Stimulated activated CD4-positive, alpha-beta T cell treated with anti-CD3 and anti-CD28 coated beads, Interleukin-15, amount 100 ng/mL, for 48 hours (primary cell): Measurements from ENCODE around the gene MRM2.

Source experiments
- DNase-seq, 2 donors: peaks; one replicate each; pipeline ENCODE4 v3.0.0-alpha.2; 2020; ENCODE audit warnings: low read depth in 2 of 2

MRM2 gene

DNA sequence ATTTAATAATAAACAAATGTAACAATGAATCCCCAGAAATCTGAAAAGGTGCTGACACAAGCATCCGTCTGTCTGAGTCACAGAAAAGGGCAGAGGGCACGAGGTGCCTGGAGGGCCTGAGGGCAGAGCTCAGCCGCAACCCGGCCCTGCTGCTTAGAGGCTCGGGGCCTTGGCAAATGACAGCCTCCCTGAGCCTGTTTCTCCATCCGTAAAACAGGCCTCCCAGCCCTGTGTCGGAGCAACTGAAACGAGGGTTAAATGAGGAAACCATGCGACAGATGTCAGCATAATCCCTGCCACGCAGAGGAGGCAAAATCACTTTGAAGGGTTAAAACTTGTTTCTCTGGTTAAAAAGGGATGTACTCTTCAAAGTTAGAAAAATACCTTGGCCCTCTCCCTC lies 24.9 kb upstream of the MRM2 start:
- no peak for DNase-seq

DNA sequence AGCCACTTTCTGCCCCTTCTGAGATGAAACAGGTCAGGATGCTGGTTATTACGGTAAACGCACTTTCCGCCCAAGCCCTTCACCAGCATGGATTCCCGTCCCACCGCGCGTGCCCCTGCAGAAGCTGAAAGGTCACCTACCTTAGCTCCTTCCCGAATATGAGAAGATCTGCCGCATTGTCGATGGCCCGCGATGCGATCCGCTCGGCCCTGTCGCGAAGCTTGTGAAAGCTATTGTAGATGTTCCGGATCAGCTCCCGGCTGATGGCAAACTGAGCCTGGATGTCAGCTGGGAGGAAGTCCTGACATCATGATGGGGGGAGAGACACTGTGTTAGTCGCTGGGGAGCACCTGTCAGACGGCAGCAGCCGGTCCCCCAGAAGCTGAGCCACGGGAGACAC lies 22.2 kb upstream of the MRM2 start:
- DNase-seq = no peak

DNA sequence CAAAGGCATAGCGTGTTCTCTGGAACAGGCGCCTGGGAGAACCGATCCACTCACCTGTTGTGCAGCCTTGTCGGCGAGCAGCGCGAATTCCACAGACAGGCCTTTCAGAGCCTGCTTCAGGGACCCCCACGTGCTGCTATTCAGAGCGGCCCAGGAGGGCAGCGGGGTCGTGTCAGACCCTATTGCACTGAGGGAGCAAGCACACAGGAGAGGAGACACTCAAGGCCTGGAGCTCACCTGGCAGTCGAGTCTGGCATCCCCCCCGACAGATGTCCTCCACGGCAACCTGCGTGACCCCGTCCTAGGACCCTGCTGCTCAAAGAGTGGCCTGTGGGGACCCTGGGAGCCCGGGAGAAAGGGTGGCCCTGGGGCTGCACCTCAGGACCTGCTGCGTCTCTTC lies 21.2 kb upstream of the MRM2 start:
- DNase-seq = no peak

DNA sequence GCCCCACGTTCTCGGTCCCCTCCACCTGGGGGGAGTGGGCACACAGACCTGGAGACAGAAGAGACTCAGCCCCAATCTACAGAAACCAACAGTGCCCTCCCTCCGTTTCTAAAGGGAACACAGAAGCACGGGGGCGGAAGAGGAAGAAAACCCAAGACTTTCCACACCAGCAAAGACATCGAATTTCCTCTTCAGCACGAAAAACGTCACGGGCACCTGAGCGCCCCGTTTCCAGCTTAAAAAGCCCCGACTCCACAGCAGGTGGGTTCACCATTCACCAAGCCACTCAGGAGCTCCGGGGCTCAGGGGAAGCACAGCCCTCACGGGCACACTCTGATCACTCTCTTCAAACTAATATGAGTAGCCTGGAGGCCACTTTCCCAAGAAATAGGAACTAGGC lies 19.6 kb upstream of the MRM2 start:
- no peak for DNase-seq

DNA sequence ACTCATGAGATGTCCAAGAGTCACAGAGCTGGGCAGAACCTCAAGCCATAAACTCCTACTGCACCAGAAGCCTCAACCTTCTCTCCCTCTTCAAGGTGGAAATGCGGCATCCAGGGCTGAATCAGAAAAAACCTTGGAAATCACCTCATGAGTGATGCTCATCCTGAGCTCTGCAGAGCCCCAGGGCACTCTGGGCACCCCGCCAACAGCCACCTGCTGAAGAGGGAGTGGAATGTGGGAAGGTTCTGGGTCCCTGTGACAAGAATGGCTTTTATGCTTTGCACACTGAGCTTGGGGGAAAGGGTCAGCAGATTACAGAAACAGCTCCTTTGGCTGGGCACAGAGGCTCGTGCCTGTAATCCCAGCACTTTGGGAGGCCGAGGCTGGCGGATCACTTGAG lies 18.8 kb upstream of the MRM2 start:
- DNase-seq = no peak

DNA sequence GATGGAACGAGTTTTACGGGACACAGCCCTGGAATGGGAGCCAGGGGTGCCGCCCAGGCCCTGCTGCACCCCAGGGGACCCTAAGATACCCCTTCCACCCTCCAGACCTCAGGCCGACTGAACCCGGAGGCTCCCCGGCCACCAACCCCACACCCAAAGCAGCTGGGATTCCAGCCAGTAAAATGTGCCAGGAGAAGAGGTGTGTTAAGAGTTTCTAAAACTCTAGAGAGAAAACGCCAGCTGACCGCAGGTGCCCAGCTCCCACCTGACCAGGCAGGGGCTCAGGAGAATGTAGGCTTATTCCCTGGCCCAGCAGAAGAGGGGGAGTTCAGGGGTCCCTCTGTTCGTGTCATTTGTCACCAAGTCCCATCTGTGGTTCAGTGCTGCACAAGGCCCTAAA lies 17.5 kb upstream of the MRM2 start:
- no peak for DNase-seq

DNA sequence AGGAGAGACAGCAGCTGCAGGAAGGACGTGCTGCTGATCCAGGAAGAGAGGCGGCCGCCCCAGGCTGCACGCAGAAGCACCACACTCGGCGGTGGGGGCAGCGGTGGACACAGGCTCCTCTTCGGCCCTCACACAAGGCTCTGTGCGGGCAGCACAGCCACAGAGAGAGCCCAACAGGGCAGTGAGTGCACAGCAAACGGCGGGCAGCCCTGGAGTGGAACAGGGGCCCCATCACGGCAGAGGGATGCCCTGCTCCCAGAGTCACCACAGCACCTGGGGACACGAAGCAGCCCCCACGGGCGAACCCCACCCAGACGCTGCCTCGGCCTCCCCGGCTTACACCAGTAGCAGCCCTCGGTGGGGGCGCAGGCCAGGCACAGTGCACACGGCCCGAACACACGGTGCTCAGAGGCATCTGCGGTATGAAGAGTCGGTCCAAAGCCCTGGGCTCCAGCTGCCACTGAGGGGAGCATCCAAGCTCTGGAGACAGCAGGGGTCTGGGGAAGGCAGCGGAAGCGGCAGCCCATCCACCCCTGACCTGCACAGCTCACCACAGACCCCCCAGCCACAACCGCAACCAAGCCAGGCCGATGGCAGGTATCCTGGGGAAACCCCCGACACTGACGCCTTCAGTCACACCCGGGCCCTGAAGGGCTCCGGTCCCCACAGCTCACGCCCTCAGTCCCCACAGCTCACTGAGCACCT lies 16.8 kb upstream of the MRM2 start:
- no peak for DNase-seq

DNA sequence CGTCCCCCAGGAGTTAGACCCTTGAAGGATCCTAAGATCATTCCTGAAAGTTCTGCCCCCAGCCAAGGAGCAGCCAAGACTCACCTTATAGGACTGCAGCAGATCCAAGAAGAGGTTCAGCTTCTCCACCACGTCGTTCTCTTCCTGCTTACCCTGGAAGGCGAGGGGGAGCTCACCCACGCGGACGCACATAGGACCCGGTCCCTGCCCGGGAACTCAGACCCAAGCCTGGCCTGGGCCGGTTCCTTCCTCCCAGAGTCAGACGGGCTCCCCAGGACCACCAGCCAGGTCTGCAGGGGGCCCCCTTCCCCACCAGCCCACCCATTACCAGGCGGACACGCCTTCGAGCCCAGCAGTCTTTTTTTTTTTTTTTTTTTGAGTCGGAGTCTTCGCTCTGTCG lies 15.6 kb upstream of the MRM2 start:
- DNase-seq = no peak

DNA sequence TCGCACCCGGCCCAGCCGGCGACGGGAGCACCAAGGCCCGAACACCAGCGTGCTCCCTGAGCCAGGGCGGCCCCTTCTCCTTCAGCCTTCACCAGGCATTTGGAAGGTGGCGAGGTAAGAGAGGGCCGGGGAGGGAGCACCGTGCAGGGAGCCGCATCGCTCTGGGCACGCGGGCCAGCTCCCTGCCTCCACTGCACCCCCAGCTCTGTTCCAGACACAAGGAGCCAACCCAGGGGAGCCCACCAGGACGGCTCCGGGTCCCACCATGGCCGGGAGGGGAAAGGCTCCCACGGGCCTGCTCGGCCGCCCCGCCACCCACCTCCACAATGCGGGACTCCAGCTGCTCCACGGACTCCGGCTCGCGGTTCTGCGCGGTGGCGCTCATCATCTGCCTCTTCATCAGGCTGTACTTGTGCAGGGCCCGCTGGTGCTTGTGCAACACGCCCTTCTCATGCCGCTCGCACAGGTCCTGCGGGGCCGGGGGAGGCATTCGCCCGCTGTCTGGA lies 15.1 kb upstream of the MRM2 start:
- no peak for DNase-seq

DNA sequence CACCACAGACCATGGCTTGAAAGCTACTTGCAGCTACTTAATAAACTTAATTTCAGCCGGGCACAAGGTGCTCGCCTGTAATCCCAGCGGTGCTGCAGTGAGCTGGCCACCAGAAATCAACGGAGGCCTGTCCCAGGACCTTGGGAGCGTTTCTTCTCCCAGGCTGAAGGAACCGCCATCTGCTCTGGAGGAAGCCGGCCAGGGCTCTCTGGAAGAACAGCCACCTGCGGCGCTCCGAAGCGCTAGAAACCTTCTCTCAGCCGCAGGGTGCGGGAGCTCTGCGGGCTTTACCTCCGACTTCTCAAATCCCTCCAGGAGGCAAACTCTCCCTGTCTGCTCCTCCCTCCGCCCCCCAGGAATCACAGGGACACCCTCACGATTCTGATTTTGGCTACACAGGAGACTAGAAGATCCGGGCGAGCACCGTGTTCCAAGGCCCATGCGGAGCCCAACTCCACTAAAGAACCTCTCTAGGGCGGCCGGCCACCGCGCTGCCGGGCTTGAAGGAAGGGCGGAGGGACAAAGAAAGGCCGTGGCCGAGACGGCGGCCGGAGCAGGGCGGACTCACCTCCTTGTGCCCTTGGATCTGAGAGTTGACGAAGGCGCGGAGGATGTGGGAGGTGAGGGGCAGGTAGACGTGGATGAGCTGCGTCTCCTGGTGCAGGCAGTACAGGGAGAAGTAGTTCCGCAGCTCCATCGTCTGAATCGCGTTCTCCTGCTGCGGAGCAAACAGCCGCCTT lies 14.5 kb upstream of the MRM2 start:
- no peak for DNase-seq

DNA sequence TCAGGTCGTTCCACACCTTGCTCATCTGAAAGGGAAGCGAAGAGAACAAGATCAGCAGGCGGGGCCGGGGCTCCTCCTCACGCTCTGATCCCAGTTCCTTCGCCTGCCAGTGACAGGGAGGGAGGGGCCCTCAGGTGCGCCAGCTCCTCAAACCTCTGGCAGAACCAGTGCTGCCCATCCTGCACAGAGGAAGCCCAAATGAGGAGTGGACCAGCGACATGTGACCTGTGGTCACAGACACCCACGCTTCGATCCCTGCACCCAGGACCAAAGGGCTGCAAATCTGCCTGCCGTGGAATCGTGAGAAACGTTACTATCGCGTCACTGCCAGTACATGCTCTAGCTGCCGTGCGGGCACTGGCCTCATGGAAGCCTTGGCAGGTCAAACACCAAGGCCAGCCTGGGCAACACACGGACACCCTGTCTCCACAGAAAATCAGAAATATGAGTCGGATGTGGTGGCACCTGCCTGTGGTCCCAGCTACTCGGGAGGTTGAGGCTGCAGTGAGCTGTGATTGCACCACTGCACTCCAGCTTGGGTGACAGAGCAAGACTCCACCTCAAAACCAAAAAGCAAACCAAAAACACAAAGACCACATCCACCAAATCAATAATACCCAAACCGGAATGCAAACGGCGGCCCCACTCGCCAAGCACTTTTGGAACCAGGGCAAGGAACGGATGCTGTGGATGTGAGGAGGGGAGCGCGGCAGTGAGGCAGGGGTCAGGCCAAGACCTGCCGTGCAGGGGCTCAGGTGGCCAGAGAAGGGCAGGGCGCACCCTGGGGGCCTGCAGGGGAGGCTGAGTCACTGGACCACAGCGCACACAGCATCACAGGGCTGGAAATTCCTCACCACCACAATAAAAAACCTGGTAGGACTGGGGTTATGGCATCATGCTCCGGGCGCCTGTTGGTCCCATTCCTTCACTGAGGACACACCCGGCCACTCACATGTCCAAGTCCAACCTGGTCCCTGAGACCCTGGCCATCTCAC lies 13.4 kb upstream of the MRM2 start:
- no peak for DNase-seq

DNA sequence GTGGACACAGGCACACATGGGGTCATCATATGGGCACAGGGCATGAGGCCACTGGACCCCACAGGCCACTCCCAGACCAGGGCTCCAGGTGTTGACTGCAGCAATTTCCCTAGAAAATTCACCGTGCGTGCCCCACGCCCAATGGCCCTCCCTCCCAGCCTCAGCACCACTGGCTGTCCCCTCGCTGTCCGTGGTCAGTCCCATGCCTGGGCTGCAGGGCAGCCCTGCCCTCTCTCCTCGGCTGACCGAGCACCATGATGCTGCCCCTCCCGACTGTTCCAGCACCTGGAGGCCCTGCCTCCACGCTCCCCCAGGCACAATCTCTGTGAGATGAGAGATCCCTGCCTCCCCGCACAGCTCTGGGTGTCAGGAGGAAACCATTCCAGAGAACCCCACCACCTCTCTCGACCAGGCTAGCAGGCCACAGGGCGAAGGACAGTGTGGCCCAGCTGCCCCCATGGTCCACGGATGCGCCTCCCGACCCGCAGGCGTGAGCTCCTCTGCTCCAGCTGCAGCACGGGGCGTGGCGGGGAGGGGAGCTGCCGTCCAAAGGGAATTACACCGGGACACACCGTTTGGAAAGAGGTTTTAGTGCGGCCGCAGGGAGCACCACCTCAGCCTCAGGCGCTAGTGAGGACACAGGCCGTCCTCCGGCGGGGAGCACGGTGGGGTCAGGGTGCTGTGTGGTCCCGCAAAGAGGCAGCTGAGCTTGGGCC lies 12.6 kb upstream of the MRM2 start:
- DNase-seq = no peak

DNA sequence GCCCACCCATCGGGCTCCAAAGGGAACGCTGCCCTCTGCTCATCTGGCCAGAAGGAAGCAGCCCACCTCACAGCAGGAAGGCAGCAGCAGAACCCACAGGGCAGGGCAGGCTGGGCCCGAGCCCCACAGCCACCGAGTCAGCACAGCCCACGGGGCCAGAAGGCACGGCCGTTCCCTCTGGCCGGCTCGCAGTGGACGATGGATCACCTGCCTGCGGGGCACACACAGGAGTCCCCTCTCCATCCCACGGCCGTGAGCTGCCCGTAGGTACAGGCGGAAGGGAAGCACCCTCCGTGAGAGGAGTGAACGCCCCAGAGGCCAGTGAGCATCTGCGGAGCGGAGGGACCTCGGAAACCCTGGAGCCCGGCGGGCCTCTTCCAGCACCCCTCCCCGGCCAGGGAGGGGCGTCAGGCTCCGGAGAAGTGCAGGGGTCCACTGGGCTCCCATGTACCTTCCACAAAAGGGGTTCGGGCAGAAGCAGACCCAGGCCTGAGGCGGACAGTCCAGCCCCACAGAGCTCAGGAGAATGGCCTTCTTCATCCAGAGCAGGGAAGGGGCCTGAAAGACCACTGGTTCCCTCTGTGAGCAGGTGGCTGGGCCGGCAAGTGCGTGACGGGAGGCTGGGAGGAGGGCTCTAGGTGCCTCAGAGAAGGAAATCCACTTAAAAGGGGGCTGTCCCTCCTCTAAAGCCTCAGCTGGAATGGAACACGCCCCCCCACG lies 11.7 kb upstream of the MRM2 start:
- DNase-seq = no peak

DNA sequence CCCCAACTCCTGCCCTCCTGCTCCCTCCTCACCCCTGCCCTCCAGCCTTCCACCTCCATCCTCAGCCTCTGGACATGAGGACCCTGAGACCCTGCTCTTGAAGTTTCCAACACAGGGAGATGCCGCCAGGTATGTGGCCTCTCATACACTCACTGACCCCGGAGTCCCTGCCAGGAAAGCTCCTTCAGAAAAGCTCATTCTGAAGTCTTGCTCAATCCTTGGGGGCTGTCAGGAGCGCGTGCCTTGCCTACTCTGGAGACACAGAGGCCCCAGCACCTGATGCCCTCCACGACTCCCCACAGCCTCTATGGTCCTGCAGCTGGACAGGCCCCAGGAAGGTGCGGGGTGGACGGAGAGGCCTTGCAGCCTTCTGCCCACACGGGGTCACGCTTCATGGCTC lies 11.0 kb upstream of the MRM2 start:
- DNase-seq = no peak

DNA sequence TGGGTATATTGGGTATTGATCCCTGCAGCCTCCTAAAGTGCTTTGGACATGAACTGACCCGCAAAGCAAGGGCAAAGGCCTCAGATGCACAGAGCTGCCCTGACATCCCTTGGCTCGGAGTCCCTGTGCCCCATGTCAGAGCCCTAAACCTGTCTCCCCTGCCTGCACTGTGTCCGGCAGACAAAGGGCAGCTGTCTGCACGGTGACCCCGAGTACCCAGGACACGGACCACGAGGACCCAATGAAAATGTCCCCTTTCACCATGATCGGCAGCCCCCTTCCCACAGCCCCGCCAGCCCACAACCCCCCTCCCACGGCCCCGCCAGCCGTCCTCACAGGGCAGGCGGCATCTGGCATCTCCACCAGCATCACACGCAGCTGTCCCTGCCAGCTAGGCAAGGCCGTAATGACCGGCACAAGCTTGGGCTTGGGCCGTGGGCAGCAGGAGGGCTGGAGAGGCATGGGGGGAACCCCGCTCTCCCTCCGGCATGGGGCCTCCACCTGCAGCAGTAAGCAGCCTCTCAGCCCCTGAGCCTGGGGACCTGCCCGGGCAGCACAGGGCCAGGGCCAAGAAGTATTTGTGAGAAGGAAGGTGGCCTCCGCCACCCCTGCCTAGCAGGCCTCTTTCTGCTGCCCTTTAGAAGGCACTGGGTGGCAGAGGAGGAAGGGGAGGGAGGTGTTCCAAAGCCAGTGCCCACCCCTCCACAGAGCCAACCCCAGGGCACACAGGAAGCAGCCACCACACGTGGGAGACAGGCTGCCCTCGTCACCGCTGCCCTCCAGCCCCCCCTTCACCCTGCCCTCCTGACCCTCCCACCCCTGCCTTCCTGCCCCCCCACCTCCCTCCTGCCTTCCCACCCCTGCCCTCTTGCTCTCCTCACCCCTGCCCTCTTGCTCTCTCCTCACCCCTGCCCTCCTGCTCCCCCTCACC lies 10.1 kb upstream of the MRM2 start:
- DNase-seq = no peak

DNA sequence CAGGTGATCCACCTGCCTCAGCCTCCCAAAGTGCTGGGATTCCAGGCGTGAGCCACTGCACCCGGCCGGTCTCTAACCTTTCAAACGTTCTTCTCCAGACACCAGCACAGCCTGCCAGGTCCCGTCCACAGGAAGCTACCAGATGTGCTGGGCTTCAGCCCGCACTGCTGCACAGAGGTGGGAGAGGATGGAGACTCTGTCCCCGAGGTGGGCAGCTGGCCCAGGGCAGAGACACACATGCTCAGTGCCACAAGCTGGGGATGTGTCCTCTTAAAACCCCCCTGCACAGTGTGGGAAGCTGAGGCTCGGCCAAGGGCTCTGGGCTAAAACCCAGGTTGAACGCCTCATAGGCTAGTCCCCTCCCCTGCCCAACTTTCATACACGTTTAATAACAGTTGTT lies 9.4 kb upstream of the MRM2 start:
- DNase-seq = no peak

DNA sequence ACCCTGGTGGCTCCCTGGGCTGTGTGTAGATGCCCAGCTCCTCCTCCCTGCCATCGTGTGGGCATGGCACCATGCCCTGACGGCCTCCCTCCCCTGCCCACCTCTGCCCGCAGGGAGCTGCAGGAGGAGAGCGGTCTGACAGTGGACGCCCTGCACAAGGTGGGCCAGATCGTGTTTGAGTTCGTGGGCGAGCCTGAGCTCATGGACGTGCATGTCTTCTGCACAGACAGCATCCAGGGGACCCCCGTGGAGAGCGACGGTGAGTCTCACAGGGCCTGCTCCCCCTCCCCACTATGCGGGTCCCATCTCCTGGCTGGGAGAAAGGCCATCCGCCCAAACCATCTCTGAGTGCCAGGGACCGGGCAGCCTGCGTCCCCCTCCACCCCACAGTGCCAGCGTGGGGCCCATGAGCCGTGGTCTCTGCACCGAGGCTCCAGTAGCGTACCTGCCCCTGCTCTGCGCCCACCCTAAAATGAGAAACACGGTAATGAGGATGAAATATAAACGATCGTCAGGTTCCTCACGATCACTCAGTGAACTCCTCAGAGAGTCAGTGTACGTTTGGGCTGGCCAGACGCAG lies 7.8 kb upstream of the MRM2 start:
- DNase-seq = no peak

DNA sequence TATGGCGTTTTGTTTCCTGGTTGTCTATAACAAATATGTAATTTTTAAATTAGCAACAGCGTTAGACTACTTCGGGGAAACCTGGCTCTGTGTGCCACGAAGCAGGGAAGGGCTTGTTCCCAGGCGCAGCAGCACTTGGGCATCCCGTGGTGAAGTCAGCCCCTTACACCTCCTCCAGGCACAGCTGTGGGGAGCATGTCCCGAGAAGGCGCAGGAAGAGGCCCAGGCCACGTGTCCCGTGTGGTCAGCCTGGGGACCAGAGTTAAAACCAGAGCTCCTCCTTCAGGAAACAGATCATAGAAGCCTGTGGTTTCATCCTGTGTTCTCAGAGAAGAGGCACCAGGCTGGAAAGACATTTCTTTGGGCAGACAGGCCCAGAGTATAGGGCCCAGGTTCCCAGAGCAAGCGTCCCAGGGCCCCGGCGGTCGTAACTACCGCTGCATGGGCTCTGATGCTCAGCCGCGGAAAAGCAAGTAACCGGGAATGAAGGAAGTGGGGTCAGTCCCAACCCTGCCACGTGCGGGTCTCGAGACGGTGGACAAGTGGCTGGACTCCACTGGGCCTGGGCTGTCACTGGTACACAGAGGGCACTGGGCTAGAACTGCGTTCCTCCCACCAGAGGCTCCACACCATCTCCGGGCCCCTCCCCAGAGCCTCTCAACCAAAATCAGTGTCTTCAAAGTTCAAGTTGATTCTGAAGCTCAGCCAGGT lies 7.1 kb upstream of the MRM2 start:
- no peak for DNase-seq
